ENCODE data around the gene TMX4. TPM values are rescaled to one million over a fixed set of nuclear protein-coding genes. Genes with fewer than 3 reads are reported as not detected.
A peak's percentile ranks its signal among the peaks of the same experiment; 100 is the strongest.
"Not testable (repeated sequence)": the region's sequence is repeated elsewhere in the genome, so short reads cannot be mapped to it uniquely, and the experiment has no call there.

Gene TMX4
- total RNA-seq, 1 donor = 21.3 TPM

DNA sequence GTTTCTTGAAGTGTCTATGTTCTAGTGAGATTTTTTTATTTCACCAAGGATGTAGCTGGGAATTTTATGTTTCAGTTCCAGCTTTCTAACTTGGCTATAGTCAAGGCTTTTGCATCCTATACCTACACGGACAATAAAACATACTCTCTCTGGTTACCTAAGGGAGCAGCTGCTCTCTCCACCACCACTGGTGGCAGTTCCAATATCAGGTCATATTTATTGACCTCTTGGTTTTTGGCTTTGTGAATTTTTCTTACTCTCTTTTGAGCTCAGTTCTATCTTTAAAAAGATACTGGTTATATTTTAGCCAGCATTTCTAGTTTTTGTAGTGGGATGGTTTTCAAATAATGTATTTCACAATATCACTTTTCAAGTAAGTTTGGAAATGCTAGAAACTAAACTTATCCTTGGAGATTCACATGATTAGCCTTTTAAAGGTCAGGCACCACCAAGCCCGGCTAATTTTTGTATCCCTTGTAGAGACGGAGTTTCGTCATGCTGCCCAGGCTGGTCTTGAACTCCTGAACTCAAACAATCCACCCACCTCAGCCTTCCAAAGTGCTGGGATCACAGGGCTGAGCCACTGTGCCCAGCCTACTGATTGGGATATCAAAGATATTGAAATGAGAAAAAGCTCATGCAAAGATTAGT lies 44.7 kb downstream of the TMX4 start:
- DNase-seq (ENCODE audit: low read depth in 2 of 3, low spot score in 2 of 3) = no peak

DNA sequence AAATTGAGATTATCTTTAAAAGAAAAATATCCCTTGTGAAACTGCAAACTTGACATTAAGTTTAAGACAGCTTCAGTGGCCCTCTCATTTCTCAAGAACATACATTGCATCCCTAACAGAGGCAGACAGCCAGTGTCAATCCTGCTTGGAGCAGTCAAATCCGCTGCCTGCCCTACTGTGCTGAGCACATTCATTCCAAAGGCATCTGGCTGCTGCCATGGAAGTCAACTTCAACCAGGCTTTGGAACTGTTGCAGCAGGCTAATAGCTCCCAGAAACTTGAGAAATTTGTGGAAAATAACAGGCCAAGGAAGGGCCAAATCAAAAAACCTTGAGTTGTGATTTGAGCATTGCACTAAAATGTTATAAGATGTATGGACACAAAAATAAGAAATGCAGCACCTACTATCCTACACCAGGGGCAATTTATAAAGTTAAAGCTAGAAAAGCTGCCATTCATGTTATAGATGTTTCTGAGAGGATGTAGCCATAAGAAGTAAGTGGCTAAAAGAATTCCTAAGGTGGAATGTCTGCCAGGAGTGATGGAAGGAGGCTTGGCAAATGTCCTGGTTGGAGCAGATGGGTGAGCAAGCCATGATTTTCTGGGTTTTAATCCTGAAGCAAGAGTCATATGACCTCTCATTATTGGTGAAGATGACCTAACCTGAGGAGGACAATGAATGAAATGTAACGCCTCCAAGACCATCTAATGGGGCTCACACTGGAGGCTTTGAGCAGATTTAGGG lies 47.9 kb downstream of the TMX4 start:
- DNase-seq (ENCODE audit: low read depth in 2 of 3, low spot score in 2 of 3) = no peak

DNA sequence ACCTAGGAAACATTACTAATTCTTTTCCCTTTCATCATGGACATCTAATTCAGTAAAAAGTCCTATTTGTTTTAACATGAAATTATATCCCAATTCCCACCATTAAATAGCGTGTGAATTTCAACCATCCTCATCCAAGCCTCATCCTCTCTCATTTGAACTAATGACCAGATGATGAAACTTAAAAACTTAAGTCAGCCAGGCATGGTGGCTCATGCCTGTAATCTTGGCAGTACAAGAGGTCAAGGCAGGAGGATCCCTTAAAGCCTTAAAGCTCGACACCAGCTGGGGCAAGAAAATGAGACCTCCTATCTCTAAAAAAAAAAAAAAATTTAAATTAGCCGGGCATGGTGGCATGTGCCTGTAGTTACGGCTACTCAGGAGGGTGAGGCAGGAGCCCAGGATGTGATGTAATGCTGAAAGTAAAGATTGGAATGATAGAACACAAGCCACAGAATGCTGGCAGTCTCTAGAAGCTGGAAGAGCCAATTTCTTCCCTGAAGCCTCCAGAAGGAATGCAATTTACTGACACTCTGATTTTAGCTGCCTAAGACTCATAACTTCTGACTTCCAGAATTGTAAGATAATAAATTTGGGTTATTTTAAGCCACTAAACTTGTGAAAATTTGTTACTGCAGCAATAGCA lies 52.2 kb downstream of the TMX4 start:
- DNase-seq (ENCODE audit: low read depth in 2 of 3, low spot score in 2 of 3) = no peak

DNA sequence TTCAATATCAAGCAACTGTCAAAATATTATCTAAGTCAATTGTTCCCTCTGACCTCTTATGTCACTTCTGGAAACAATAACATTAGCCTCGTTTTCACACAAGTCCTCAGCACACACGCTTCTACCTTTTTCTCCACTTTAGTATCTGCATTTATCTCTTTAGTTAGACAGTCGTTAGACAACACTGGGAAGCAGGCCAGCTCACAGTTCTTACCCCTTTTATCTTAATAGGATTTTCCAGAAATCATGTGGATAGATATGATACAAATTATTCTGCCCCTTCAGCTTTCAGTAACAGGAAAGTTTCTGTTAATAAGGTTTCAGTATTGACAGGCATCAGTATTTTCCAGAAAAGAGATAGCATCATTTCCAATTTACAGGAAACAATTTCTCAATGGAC lies 53.4 kb downstream of the TMX4 start:
- DNase-seq (ENCODE audit: low read depth in 2 of 3, low spot score in 2 of 3) = no peak

DNA sequence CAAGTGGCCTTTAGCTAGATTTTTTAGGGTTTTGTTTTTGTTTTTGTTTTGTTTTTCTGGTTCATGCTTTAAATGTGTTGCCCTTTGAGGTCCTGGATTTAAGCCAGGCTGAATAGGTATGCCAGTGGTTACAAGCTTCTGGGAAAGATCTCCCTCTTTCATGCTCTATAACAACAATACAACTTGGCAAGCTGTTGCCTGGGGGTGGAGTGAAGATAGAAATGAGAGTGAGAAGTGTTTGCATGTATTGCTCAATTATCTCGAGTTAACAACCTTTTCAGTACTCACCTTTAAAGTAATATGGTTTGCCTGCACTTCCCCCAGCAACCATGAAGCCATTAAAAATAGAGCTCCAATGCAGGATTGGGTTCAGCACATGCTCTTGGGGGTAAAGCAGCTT lies 60.1 kb downstream of the TMX4 start:
- no peak for DNase-seq (ENCODE audit: low read depth in 2 of 3, low spot score in 2 of 3)

DNA sequence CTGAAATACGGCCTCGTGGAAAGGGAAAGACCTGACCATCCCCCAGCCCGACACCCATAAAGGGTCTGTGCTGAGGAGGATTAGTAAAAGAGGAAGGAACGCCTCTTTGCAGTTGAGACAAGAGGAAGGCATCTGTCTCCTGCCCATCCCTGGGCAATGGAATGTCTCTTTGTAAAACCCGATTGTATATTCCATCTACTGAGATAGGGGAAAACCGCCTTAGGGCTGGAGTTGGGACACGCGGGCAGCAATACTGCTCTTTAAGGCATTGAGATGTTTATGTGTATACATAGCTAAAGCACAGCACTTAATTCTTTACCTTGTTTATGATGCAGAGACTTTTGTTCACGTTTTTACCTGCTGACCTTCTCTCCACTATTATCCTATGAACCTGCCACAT lies 63.0 kb downstream of the TMX4 start:
- not testable (repeated sequence) for DNase-seq (ENCODE audit: low read depth in 2 of 3, low spot score in 2 of 3)

DNA sequence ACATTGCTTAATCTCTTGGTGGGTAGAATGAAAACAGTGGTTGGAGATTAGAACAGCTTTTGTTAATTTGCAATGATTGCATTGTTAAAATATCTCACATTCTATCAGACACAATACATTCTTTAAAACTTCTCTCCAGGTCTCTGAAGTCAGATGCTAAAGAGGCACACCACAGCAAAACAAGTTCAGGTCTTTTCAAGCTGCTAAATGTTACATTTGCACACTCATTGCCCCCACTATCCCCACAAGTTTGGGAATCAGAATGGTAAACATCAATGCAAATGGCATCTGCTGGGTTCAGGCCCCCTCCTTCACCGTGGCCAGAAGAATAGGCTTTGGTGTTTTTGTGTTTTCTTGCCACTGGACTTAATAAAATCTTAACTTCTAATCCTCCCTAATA lies 69.2 kb downstream of the TMX4 start:
- no peak for DNase-seq (ENCODE audit: low read depth in 2 of 3, low spot score in 2 of 3)

DNA sequence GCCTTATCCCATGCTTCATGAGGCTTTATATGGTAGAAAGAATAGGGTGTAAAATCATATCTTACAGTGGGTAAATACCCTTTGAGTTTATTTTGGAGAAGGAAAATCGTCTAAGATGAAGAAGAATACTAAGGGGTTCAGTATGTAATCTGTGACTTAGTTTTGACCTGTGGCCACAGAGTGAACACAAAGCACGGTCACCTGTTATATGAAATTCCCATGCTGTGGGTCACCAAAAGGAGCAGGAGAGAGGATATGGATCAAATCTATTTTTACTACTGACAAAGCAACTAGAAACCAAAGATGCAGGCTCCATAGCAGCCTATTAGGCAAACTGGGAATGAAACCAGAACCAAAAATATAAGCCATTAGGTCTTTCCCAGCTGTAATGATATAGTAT lies 75.7 kb downstream of the TMX4 start:
- DNase-seq (ENCODE audit: low read depth in 2 of 3, low spot score in 2 of 3) = no peak

DNA sequence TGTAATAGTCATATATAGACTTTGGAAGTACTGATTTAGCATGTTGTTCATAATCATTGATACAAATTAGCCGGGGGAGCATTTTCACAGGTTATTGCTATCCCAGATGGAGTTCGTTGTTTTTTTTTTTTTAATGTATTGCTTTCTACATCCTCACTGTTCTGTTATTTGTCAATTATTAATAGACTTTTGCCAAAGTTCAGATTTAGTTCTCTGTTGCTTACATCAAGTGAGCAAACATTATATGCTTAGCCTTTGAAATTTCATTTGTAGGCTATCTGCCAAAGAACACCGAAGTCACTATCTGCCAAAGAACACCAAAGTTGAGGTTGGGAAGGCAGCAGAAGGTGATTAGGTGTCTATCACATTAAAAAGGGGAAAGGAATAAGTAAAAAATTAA lies 79.2 kb downstream of the TMX4 start, which contains the start of gene HAO1:
TSS of gene HAO1 (minus strand) at position 118 of the 400 bp plus-strand sequence. CDS start at position 82, 36 bp downstream.
- DNase-seq (ENCODE audit: low read depth in 2 of 3, low spot score in 2 of 3) = no peak

DNA sequence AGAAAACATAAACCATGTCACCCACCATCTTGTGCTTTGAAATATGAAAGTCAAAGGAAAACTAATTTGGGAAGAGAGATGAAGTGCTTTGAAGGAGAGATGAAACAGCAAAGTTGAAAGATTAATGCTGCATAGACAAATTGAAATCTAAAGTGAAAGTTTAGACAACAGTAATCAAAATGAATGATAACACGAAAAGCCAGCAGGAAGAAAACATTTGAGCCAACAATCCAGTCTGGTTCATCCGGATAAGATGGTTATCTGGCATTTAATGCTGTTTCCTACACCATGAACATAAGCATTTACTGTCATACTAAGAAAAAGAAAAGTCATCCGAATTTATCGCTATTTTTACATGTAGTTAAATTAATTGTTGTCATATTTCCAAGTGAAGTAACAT lies 79.9 kb downstream of the TMX4 start:
- no peak for DNase-seq (ENCODE audit: low read depth in 2 of 3, low spot score in 2 of 3)

DNA sequence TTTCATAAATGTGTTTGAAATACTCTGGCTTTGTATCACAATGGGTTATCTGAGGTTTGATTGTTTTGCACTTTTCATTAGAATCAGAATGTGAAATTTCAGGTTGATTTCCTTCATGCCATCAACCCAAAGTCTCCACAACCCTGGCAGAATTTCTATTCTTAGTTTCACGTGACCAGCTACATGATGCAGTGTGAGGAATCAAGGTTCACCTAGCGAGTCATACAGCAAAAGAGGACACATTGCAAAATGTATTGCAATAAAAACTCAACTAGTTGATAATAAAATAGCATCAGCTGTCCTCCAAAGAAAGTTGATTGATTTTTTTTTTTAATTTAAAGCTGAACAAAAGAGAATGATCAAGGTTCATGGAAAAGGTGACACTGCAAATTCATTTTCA lies 81.5 kb downstream of the TMX4 start:
- no peak for DNase-seq (ENCODE audit: low read depth in 2 of 3, low spot score in 2 of 3)

DNA sequence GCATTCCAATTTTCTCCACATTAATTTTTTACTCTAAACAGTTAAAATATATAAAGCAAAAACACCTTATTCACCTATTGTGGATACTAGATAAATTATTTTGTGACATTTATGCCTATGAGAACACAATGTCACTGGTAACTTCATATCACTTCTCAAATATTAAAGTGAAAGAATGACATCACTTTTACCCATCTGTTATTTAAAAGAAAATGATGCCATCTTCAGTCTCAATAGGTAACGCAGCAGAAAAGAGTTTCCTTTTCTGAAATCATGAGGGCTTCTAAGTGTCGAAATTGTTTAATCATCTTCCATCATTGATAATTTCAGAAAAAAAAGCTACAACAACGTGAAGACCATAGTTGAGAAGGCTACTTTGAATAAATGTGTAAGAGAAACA lies 82.2 kb downstream of the TMX4 start:
- no peak for DNase-seq (ENCODE audit: low read depth in 2 of 3, low spot score in 2 of 3)

DNA sequence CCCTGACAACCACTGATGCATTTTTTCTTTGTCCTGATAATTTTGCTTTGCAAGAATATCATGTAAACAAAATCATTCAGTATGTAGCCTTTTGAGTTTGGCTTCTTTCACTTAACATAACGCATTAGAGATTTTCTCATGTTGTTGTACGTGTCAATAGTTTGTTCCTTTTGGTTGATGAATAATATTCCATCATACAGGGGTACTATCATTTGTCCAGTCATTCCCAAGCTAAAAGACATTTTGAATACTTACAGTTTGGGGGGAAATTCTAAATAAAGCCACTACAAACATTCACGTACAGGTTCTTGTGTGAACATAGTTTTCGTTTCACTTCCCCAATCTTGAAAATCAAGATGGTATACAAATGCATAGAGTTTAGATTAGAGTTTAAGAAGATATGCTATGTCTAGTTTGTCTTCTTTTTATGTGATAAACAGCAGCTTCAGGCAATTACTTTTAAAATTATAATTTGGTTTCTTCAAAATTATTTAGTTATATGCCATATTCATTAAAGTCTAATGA lies 84.5 kb downstream of the TMX4 start:
- DNase-seq (ENCODE audit: low read depth in 2 of 3, low spot score in 2 of 3) = no peak

DNA sequence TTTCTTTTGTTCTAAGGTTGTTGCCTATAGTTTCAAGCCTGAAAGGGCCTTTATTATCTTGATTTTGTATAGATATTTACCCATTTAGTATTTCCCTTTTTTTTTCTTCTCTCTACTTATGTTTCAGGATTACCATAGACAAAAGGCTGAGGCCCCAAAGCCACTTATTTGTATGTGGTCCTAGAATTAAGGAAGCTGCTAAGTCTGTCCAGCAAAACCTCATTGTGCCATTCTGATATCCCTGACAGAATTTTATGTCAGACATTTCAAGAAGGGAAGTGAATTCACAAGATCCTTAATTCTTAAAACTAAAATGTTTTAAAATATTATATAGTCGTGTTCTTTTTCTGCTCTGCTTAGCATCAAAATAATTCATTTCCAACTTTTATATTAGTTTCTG lies 86.2 kb downstream of the TMX4 start:
- no peak for DNase-seq (ENCODE audit: low read depth in 2 of 3, low spot score in 2 of 3)

DNA sequence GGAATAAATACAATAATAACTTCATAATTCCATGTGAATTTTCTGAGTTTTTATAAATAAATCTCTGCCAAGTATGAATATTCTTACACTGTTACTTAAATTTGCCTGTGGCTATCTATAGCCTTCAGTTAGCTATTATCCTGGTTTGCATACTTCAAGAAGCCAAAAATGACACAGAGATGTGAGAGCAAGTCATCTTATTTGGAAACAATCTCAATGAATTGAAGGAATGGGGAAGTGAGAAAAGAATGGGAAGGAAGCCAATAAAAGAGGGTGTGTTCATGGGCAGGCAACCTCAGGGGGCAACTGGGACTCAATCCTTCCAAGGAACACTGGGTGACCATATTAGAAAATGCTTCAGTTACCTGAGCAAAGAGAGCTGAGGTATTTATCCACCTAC lies 89.2 kb downstream of the TMX4 start:
- DNase-seq (ENCODE audit: low read depth in 2 of 3, low spot score in 2 of 3) = peak in 1 of 3 donors; percentile 11

Other genes starting within 250 kb of the TMX4 start
- gene HAO1, start 79.3 kb downstream of the TMX4 start, total RNA-seq = not detected
- gene PLCB1, start 112.5 kb upstream of the TMX4 start, total RNA-seq = 20.7 TPM

Measured in hematopoietic multipotent progenitor cell (in vitro differentiated cells).